GM18507 (cell line): Measurements from ENCODE around the gene TSC1.

Experiments
- DNase-seq: peaks from one replicate; pipeline ENCODE4 v3.0.0; 2011; ENCODE audit warnings: low read depth; ENCODE audit not compliant: insufficient read length; ENCODE audit errors: extremely low spot score
- FAIRE-seq: peaks from 2 replicates; lab custom pipeline; 2011; peaks lifted over from hg19 to GRCh38; lab: Jason Lieb, UNC

Gene TSC1

DNA sequence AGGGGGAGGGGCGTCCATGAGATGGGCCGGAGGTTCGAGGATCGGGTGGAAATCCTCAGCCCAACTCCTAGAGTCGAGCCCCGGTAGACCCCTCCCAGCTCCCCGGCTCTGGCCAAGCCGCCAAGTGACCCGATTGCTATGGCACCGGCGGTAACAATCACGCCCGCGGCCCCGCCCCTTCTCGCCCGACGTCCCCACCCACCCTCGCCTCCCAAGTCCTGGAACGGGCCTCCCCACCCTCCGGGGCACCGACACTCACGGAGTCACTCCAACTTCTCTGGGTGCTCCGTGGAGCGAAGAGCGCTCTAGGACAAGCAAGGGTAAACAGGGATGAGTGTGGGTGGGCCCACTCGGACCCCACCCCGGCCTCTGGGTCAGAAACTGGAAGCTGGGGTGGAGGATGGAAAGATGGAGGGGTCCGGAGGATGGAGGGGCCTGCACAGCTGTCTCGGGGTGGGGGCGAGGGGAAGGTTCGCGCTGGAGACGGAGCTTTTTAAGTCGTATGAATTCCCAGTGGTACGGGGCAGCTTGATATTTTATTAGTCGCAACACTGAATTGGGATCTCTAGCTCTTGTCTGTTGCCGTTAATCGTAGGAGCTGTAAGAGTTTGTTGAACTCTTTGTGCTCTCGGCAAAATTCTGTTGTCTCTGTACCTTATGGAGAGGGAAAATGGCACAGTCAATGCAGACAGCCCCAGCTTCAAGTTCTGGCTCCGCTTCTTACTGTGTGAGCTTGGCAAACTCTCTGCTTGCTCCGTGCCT lies 65.5 kb downstream of the TSC1 start, which contains the start of gene SPACA9:
Gene SPACA9, plus strand, starts transcription at position 204 of the 762 bp plus-strand sequence. CDS start 5,050 bp downstream, outside the sequence.
- no peak for FAIRE-seq

DNA sequence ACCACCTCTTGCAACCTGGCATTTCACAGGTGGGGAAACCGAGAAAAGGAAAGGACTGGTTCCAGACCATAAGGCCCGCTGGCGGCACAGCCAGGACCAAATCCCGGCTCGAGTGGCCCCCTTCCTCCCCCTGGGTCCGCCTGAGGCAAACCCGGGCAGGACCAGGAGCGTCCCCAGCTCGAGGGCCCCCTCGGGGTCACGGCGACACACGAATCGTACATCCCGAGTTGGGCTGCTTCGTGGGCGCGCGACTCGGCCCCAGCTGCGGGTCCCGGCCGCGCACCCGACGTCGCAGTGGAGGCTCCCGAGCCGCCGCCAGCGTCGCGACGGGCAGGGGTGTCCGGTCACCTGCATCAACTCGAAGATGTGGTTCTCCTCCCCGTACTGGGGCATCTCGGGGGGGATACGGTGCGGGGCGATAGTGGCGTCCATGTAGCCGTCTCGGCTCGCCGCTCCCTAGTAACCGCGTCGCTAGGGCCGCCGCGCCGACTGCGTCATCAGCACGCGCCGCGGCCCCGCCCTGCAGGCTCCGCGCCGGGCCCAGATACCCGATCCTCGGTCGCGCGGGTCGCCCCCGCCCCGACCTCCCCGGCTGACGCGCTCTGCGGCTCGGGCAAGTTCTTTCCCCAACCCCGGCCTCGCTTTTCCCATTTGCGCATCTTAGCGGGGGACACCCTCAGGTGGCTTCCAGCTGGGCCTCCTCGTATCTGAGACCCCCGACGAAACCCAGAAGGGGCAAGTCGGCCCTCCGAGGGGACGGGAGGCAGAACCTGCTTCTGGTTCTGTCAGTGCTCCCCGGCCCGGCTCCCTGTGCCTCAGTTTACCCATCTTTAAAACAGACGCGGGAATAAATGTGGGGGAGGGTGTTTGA lies 66.4 kb downstream of the TSC1 start, which contains the start of gene AK8:
Gene AK8, minus strand, starts transcription at position 461 of the 871 bp plus-strand sequence. Its CDS starts 29 bp downstream, at position 432.
- FAIRE-seq (peak; percentile 66), DNase-seq (peak; percentile 89)

More for the DNA sequence above, 65.5 kb downstream of the TSC1 start, which contains the start of gene SPACA9:
- DNase-seq, result peak; percentile 30

GRCh38 chr9:132877458-132877823 lies 67.0 kb downstream of the TSC1 start:
- no peak for FAIRE-seq
- no peak for DNase-seq

GRCh38 chr9:132876849-132877248 lies 67.6 kb downstream of the TSC1 start:
- no peak for FAIRE-seq
- DNase-seq, result no peak

- FAIRE-seq (no peak), DNase-seq (no peak)
Measured at GRCh38 chr9:132875159-132875558, 69.3 kb downstream of the TSC1 start.

- DNase-seq (no peak), FAIRE-seq (no peak)
Measured at GRCh38 chr9:132873403-132873802, 71.0 kb downstream of the TSC1 start.

- DNase-seq (no peak), FAIRE-seq (no peak)
Measured at GRCh38 chr9:132869266-132869665, 75.2 kb downstream of the TSC1 start.

GRCh38 chr9:132866898-132867297 lies 77.5 kb downstream of the TSC1 start:
- FAIRE-seq, result no peak

DNA sequence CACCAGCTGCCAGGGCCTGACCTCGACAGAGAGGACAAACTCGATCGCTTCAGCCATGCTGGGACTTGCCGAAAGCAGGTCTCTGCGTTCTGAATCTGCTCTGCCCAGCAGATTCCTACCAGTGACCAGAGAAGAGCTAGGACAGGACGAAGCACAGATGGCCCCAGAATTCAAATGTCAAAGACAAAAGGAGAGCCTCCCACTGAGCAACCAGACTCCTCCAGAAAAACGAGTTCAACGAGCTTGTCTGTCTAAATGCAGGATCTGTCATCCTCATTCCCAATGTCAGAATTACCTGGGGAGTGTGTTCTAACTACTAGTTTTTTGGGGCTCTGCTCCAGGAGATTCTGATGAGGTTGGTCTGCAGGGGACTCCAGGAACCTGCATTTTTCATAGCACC lies 79.7 kb downstream of the TSC1 start:
- FAIRE-seq, result no peak
- DNase-seq, result no peak

More at GRCh38 chr9:132866898-132867297, 77.5 kb downstream of the TSC1 start:
- no peak for DNase-seq

- FAIRE-seq (no peak), DNase-seq (no peak)
Measured at GRCh38 chr9:132864277-132864676, 80.1 kb downstream of the TSC1 start.

- FAIRE-seq (no peak), DNase-seq (no peak)
Measured at GRCh38 chr9:132863096-132863495, 81.3 kb downstream of the TSC1 start.

GRCh38 chr9:132862533-132862932 lies 81.9 kb downstream of the TSC1 start:
- FAIRE-seq, result no peak
- no peak for DNase-seq

- DNase-seq (no peak), FAIRE-seq (no peak)
Measured at GRCh38 chr9:132861666-132862065, 82.8 kb downstream of the TSC1 start.

DNA sequence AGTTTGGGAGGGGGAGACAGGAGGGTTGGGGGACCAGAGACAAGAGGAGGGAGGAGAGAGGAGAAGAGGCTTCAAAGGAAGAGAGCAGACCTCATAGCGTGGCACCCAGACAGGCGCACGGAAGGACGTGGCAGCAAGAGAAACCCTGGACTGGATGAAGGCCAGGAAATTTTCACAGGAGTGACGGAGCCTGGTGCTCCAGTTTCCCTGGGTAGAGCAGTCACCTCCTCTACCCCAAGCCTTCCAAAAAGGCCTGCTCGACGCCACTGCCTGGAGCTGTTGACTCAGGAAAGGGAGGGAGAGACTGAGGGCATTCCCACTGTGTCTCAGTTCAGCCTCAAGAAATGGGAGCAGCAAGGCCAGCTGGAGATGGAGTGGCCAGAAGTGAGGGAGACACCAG lies 85.7 kb downstream of the TSC1 start:
- FAIRE-seq, result no peak
- no peak for DNase-seq

- DNase-seq (no peak), FAIRE-seq (no peak)
Measured at GRCh38 chr9:132857616-132858342, 86.6 kb downstream of the TSC1 start.

DNA sequence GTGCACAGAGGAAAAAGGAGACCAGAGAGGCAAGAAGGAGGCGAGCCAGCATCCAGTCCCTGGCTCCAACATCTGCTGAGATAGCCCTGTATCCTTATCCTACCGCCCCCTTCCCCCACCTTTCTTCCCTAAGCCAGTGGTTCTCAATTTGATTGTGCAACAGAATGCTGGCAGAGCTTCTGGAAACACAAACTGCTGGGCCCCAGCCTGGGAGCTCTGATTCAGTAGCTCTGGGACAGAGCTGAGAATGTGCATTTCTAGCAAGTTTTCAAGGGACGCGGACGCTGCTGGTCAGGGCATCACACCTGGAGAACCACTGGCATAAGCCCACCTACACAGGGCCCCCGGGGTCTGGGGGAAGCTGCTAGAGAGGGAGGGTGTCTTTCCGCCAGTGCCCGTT lies 87.4 kb downstream of the TSC1 start:
- FAIRE-seq (no peak), DNase-seq (no peak)

GRCh38 chr9:132855904-132856303 lies 88.5 kb downstream of the TSC1 start:
- FAIRE-seq (no peak), DNase-seq (no peak)

GRCh38 chr9:132854832-132855231 lies 89.6 kb downstream of the TSC1 start:
- FAIRE-seq, result no peak
- no peak for DNase-seq

DNA sequence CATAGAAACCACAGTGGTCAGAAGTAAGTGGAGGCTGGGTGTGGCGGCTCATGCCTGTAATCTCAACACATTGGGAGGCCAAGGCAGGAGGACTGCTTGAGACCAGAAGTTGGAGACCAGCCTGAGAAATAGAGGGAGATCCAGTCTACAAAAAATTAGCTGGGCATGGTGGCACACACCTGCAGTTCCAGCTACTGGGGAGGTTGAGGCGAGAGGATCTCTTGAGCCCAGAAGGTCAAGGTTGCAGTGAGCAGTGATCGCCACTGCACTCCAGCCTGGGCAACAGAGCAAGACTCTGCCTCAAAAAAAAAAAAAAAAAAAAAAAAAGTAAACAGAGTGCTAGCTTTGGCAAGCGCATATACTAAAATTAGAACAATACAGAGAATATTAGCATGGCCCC lies 90.9 kb downstream of the TSC1 start:
- DNase-seq (no peak), FAIRE-seq (no peak)

- no peak for FAIRE-seq
- no peak for DNase-seq
Measured at GRCh38 chr9:132849185-132849706, 95.2 kb downstream of the TSC1 start.
